GM23338 (cell line): ENCODE data around the gene WDR76. TPM values are rescaled to one million over a fixed set of nuclear protein-coding genes. Genes with fewer than 3 reads are reported as not detected.

ENCODE experiments used
- ATAC-seq: fragments of 200-7000 bp; cut with Tn5 transposase; 3 replicates; pipeline ENCODE4 v1.9.1; 2020
- DNase-seq: peaks from one replicate; pipeline ENCODE4 v3.0.0-alpha.2; 2015; ENCODE audit warnings: low spot score
- H2AFZ ChIP-seq: fragments of 200-600 bp; sonication (generic); 2 replicates; pipeline ENCODE4 v1.8.0; 2016; ENCODE audit warnings: antibody characterized with exemption, mild to moderate bottlenecking, moderate library complexity
- H3F3A ChIP-seq: fragments of 200-600 bp; sonication (generic); replicated peaks from 2 replicates; pipeline ENCODE4 v1.8.0; 2017; ENCODE audit warnings: antibody characterized with exemption, mixed run types, low read depth
- H3K27ac ChIP-seq: fragments of 200-600 bp; sonication (generic); 2 replicates; pipeline ENCODE4 v1.6.1; 2016; ENCODE audit warnings: low read depth
- H3K27me3 ChIP-seq: fragments of 200-600 bp; sonication (generic); 2 replicates; pipeline ENCODE4 v1.8.0; 2016; ENCODE audit warnings: mild to moderate bottlenecking, mixed run types, moderate library complexity; ENCODE audit not compliant: insufficient read depth
- H3K36me3 ChIP-seq: fragments of 200-600 bp; sonication (generic); 2 replicates; pipeline ENCODE4 v1.8.0; 2016; ENCODE audit warnings: mild to moderate bottlenecking; ENCODE audit not compliant: insufficient read depth
- H3K4me1 ChIP-seq: fragments of 200-600 bp; sonication (generic); 2 replicates; pipeline ENCODE4 v1.8.0; 2016; ENCODE audit warnings: mild to moderate bottlenecking, moderate library complexity; ENCODE audit not compliant: insufficient read depth
- H3K4me2 ChIP-seq: fragments of 200-600 bp; sonication (generic); 2 replicates; pipeline ENCODE4 v1.7.1; 2017; ENCODE audit warnings: mixed run types
- H3K4me3 ChIP-seq: fragments of 200-600 bp; sonication (generic); 2 replicates; pipeline ENCODE4 v1.6.1; 2016; ENCODE audit warnings: mixed run types
- H3K79me2 ChIP-seq: fragments of 200-600 bp; sonication (generic); replicated peaks from 2 replicates; pipeline ENCODE4 v1.8.0; 2017; ENCODE audit warnings: mild to moderate bottlenecking; ENCODE audit not compliant: insufficient read depth
- H3K9me2 ChIP-seq: fragments of 200-600 bp; sonication (generic); 2 replicates; pipeline ENCODE4 v1.8.0; 2017; ENCODE audit not compliant: insufficient read depth
- H4K20me1 ChIP-seq: fragments of 200-600 bp; sonication (generic); replicated peaks from 2 replicates; pipeline ENCODE4 v1.8.0; 2017; ENCODE audit warnings: mild to moderate bottlenecking; ENCODE audit not compliant: insufficient read depth
- H3K27ac Mint-ChIP-seq: 2 replicates; pipeline ENCODE4 v1.8.0; 2020; ENCODE audit warnings: inconsistent platforms, mild to moderate bottlenecking, moderate library complexity, mixed read lengths
- H3K27me3 Mint-ChIP-seq: 3 replicates; pipeline ENCODE4 v1.8.0; 2022; ENCODE audit warnings: low read depth, mild to moderate bottlenecking, moderate library complexity, mixed read lengths, inconsistent platforms; ENCODE audit not compliant: insufficient read depth, poor library complexity
- H3K36me3 Mint-ChIP-seq: 3 replicates; pipeline ENCODE4 v1.8.0; 2021; ENCODE audit warnings: low read depth, mild to moderate bottlenecking, inconsistent platforms, moderate library complexity, mixed read lengths
- H3K4me1 Mint-ChIP-seq: 3 replicates; pipeline ENCODE4 v1.8.0; 2020; ENCODE audit warnings: mild to moderate bottlenecking, inconsistent platforms, mixed read lengths
- H3K4me3 Mint-ChIP-seq: 3 replicates; pipeline ENCODE4 v1.8.0; 2021; ENCODE audit warnings: moderate library complexity, mild to moderate bottlenecking, inconsistent platforms, mixed read lengths
- H3K9me3 Mint-ChIP-seq: 3 replicates; pipeline ENCODE4 v1.8.0; 2020; ENCODE audit warnings: moderate library complexity, mild to moderate bottlenecking, inconsistent platforms, mixed read lengths
- CREB1 ChIP-seq: fragments of 250-450 bp; sonication (Bioruptor Pico); IDR thresholded peaks from 2 replicates; pipeline ENCODE4 v1.5.0; 2020; ENCODE audit warnings: low read depth, mild to moderate bottlenecking, moderate library complexity
- EZH2 ChIP-seq: fragments of 200-600 bp; sonication (generic); IDR thresholded peaks from one replicate; pipeline ENCODE4 v1.8.0; 2017; ENCODE audit warnings: antibody characterized with exemption, mild to moderate bottlenecking, low read depth; ENCODE audit not compliant: unreplicated experiment
- EZH2phosphoT487 ChIP-seq: fragments of 200-600 bp; sonication (generic); IDR thresholded peaks from one replicate; pipeline ENCODE4 v1.8.1; 2018; ENCODE audit warnings: antibody characterized with exemption; ENCODE audit not compliant: unreplicated experiment
- JUNB ChIP-seq: IDR thresholded peaks from one replicate; pipeline ENCODE4 v1.6.1; 2016; ENCODE audit warnings: antibody characterized with exemption; ENCODE audit not compliant: unreplicated experiment
- NANOG ChIP-seq: IDR thresholded peaks from 2 replicates; pipeline ENCODE4 v1.6.1; 2016; ENCODE audit warnings: antibody characterized with exemption, borderline replicate concordance
- POLR2AphosphoS5 ChIP-seq: IDR thresholded peaks from 2 replicates; pipeline ENCODE4 v1.6.1; 2016; ENCODE audit warnings: antibody characterized with exemption, low read depth
- STAT1 ChIP-seq: IDR thresholded peaks from one replicate; pipeline ENCODE4 v1.6.1; 2016; ENCODE audit warnings: antibody characterized with exemption; ENCODE audit not compliant: unreplicated experiment
- ZNF114 ChIP-seq: fragments of 250-450 bp; sonication (Bioruptor Pico); IDR thresholded peaks from 2 replicates; pipeline ENCODE4 v1.5.0; 2020; ENCODE audit warnings: mild to moderate bottlenecking, moderate library complexity
- ZNF331 ChIP-seq: fragments of 250-450 bp; sonication (Bioruptor Pico); IDR thresholded peaks from 2 replicates; pipeline ENCODE4 v1.5.0; 2020; ENCODE audit warnings: low read depth, mild to moderate bottlenecking, moderate library complexity
- polyA plus RNA-seq: library from polyadenylated mRNA; unstranded; fragments of >200 nt; fragmentation: Nextera tagmentation; extraction: Ambion mirVana; gene quantifications from 2 replicates; pipeline ENCODE4 v1.2.1, GENCODE V29; 2016
- total RNA-seq: library from RNA; depleted of rRNA; stranded (reverse); fragments of >200 nt; shearing (Covaris generic); gene quantifications from 2 replicates; pipeline ENCODE4 v1.2.3, GENCODE V29; 2014
- TF ChIP-seq, protein P1 (sequence below): fragments of 250-450 bp; sonication (Bioruptor Pico); IDR thresholded peaks from 2 replicates; pipeline ENCODE4 v1.5.0; 2020; ENCODE audit warnings: mild to moderate bottlenecking, moderate library complexity
- TF ChIP-seq, protein P2 (sequence below): IDR thresholded peaks from 2 replicates; pipeline ENCODE4 v1.6.1; 2016; ENCODE audit warnings: antibody characterized with exemption
- TF ChIP-seq, protein P3 (sequence below), 2 experiments: fragments of 200-600 bp in 1 of 2; sonication (generic) in 1 of 2; conservative IDR thresholded peaks; 2 replicates each; pipeline versions ENCODE4 v1.5.1 to v1.6.1; 2016 to 2017; ENCODE audit warnings: antibody characterized with exemption in 2 of 2, low read depth in 2 of 2, mild to moderate bottlenecking in 2 of 2, moderate library complexity in 1 of 2
- TF ChIP-seq, protein P4 (sequence below): IDR thresholded peaks from one replicate; pipeline ENCODE4 v1.6.1; 2018; ENCODE audit warnings: antibody characterized with exemption; ENCODE audit not compliant: unreplicated experiment

Gene WDR76
- total and polyA plus RNA-seq, 2 experiments from 2014 or later: 9.7 to 17.8 TPM

DNA sequence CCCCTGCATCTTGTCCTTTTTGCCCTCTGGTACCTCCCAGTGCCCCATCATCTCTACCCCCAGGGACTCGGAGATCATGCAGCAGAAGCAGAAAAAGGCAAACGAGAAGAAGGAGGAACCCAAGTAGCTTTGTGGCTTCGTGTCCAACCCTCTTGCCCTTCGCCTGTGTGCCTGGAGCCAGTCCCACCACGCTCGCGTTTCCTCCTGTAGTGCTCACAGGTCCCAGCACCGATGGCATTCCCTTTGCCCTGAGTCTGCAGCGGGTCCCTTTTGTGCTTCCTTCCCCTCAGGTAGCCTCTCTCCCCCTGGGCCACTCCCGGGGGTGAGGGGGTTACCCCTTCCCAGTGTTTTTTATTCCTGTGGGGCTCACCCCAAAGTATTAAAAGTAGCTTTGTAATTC lies 33.2 kb upstream of the WDR76 start:
- no peak overlapping the region for H2AFZ ChIP-seq
- peaks cover 23% of the 10 kb centered on the region for H3F3A ChIP-seq
- H3K4me3 ChIP-seq: peak overlapping the region; percentile 100
- H3K4me3 Mint-ChIP-seq: peak overlapping the region; percentile 98
- peak overlapping the region; percentile 95 for H3K4me2 ChIP-seq
- H3K27ac ChIP-seq: no peak overlapping the region
- H3K36me3 ChIP-seq: peaks cover 21% of the 10 kb centered on the region
- H3K4me1 ChIP-seq: peaks cover 23% of the 10 kb centered on the region
- H3K9me3 Mint-ChIP-seq: no peaks in the 10 kb centered on the region
- ATAC-seq (no peak), DNase-seq (no peak)
- H3K36me3 Mint-ChIP-seq: peaks cover 57% of the 10 kb centered on the region
- H3K27me3 ChIP-seq: no peaks in the 10 kb centered on the region
- no peaks in the 10 kb centered on the region for H3K9me2 ChIP-seq
- H3K4me1 Mint-ChIP-seq: peaks cover 40% of the 10 kb centered on the region
- H4K20me1 ChIP-seq: peaks cover 19% of the 10 kb centered on the region; the same call in 1 of the 2 replicates
- peaks cover 19% of the 10 kb centered on the region for H3K79me2 ChIP-seq
- peak overlapping the region; percentile 99 for H3K27ac Mint-ChIP-seq
- H3K27me3 Mint-ChIP-seq: peaks cover 28% of the 10 kb centered on the region
- TF ChIP-seq EZH2 (no peak), NANOG (no peak), ZNF114 (no peak), CREB1 (CRISPR knock-in tag) (no peak), ZNF331 (CRISPR knock-in tag) (no peak), POLR2AphosphoS5 (no peak), EZH2phosphoT487 (no peak), JUNB (no peak), STAT1 (no peak)
- TF ChIP-seq, protein P1, sequence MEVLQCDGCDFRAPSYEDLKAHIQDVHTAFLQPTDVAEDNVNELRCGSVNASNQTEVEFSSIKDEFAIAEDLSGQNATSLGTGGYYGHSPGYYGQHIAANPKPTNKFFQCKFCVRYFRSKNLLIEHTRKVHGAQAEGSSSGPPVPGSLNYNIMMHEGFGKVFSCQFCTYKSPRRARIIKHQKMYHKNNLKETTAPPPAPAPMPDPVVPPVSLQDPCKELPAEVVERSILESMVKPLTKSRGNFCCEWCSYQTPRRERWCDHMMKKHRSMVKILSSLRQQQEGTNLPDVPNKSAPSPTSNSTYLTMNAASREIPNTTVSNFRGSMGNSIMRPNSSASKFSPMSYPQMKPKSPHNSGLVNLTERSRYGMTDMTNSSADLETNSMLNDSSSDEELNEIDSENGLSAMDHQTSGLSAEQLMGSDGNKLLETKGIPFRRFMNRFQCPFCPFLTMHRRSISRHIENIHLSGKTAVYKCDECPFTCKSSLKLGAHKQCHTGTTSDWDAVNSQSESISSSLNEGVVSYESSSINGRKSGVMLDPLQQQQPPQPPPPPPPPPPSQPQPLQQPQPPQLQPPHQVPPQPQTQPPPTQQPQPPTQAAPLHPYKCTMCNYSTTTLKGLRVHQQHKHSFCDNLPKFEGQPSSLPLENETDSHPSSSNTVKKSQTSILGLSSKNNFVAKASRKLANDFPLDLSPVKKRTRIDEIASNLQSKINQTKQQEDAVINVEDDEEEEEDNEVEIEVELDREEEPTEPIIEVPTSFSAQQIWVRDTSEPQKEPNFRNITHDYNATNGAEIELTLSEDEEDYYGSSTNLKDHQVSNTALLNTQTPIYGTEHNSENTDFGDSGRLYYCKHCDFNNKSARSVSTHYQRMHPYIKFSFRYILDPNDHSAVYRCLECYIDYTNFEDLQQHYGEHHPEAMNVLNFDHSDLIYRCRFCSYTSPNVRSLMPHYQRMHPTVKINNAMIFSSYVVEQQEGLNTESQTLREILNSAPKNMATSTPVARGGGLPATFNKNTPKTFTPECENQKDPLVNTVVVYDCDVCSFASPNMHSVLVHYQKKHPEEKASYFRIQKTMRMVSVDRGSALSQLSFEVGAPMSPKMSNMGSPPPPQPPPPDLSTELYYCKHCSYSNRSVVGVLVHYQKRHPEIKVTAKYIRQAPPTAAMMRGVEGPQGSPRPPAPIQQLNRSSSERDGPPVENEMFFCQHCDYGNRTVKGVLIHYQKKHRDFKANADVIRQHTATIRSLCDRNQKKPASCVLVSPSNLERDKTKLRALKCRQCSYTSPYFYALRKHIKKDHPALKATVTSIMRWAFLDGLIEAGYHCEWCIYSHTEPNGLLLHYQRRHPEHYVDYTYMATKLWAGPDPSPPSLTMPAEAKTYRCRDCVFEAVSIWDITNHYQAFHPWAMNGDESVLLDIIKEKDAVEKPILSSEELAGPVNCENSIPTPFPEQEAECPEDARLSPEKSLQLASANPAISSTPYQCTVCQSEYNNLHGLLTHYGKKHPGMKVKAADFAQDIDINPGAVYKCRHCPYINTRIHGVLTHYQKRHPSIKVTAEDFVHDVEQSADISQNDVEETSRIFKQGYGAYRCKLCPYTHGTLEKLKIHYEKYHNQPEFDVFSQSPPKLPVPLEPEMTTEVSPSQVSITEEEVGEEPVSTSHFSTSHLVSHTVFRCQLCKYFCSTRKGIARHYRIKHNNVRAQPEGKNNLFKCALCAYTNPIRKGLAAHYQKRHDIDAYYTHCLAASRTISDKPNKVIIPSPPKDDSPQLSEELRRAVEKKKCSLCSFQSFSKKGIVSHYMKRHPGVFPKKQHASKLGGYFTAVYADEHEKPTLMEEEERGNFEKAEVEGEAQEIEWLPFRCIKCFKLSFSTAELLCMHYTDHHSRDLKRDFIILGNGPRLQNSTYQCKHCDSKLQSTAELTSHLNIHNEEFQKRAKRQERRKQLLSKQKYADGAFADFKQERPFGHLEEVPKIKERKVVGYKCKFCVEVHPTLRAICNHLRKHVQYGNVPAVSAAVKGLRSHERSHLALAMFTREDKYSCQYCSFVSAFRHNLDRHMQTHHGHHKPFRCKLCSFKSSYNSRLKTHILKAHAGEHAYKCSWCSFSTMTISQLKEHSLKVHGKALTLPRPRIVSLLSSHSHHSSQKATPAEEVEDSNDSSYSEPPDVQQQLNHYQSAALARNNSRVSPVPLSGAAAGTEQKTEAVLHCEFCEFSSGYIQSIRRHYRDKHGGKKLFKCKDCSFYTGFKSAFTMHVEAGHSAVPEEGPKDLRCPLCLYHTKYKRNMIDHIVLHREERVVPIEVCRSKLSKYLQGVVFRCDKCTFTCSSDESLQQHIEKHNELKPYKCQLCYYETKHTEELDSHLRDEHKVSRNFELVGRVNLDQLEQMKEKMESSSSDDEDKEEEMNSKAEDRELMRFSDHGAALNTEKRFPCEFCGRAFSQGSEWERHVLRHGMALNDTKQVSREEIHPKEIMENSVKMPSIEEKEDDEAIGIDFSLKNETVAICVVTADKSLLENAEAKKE (CRISPR knock-in tag): no peak
- TF ChIP-seq, protein P2, sequence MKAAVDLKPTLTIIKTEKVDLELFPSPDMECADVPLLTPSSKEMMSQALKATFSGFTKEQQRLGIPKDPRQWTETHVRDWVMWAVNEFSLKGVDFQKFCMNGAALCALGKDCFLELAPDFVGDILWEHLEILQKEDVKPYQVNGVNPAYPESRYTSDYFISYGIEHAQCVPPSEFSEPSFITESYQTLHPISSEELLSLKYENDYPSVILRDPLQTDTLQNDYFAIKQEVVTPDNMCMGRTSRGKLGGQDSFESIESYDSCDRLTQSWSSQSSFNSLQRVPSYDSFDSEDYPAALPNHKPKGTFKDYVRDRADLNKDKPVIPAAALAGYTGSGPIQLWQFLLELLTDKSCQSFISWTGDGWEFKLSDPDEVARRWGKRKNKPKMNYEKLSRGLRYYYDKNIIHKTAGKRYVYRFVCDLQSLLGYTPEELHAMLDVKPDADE: no peak
- TF ChIP-seq, protein P3, sequence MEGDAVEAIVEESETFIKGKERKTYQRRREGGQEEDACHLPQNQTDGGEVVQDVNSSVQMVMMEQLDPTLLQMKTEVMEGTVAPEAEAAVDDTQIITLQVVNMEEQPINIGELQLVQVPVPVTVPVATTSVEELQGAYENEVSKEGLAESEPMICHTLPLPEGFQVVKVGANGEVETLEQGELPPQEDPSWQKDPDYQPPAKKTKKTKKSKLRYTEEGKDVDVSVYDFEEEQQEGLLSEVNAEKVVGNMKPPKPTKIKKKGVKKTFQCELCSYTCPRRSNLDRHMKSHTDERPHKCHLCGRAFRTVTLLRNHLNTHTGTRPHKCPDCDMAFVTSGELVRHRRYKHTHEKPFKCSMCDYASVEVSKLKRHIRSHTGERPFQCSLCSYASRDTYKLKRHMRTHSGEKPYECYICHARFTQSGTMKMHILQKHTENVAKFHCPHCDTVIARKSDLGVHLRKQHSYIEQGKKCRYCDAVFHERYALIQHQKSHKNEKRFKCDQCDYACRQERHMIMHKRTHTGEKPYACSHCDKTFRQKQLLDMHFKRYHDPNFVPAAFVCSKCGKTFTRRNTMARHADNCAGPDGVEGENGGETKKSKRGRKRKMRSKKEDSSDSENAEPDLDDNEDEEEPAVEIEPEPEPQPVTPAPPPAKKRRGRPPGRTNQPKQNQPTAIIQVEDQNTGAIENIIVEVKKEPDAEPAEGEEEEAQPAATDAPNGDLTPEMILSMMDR (conservative IDR thresholded peaks at IDR 0.05; ENCODE audit: low read depth in 2 of 2): no peak
- TF ChIP-seq, protein P4, sequence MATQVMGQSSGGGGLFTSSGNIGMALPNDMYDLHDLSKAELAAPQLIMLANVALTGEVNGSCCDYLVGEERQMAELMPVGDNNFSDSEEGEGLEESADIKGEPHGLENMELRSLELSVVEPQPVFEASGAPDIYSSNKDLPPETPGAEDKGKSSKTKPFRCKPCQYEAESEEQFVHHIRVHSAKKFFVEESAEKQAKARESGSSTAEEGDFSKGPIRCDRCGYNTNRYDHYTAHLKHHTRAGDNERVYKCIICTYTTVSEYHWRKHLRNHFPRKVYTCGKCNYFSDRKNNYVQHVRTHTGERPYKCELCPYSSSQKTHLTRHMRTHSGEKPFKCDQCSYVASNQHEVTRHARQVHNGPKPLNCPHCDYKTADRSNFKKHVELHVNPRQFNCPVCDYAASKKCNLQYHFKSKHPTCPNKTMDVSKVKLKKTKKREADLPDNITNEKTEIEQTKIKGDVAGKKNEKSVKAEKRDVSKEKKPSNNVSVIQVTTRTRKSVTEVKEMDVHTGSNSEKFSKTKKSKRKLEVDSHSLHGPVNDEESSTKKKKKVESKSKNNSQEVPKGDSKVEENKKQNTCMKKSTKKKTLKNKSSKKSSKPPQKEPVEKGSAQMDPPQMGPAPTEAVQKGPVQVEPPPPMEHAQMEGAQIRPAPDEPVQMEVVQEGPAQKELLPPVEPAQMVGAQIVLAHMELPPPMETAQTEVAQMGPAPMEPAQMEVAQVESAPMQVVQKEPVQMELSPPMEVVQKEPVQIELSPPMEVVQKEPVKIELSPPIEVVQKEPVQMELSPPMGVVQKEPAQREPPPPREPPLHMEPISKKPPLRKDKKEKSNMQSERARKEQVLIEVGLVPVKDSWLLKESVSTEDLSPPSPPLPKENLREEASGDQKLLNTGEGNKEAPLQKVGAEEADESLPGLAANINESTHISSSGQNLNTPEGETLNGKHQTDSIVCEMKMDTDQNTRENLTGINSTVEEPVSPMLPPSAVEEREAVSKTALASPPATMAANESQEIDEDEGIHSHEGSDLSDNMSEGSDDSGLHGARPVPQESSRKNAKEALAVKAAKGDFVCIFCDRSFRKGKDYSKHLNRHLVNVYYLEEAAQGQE: no peak
